Tibial nerve (tissue), 4 donors: Measurements from ENCODE around the gene ADGRE2. TPM values are rescaled to one million over a fixed set of nuclear protein-coding genes. Genes with fewer than 3 reads are reported as not detected.

Experiments
- DNase-seq, 2 donors: peaks; one replicate each; pipeline ENCODE4 v3.0.0-alpha.2; 2019; ENCODE audit warnings: low spot score in 2 of 2
- H3K27ac ChIP-seq, 4 donors: fragments of 200-600 bp; sonication (generic) in 3 of 4; one replicate each; pipeline ENCODE4 v1.5.1; 2017 to 2019; ENCODE audit warnings: mild to moderate bottlenecking in 1 of 4
- H3K27me3 ChIP-seq, 2 donors: fragments of 200-600 bp; sonication (generic) in 1 of 2; one replicate each; pipeline versions ENCODE4 v1.5.1 to v1.6.0; 2017 to 2019
- H3K36me3 ChIP-seq, 3 donors: fragments of 200-600 bp; sonication (generic); one replicate each; pipeline ENCODE4 v1.5.1; 2018 to 2019
- H3K4me1 ChIP-seq, 4 donors: fragments of 200-600 bp; sonication (generic) in 3 of 4; one replicate each; pipeline ENCODE4 v1.5.1; 2017 to 2019
- H3K4me3 ChIP-seq, 4 donors: fragments of 200-600 bp; sonication (generic) in 3 of 4; one replicate each; pipeline ENCODE4 v1.5.1; 2017 to 2019; ENCODE audit warnings: mild to moderate bottlenecking in 1 of 4, moderate library complexity in 1 of 4
- H3K9me3 ChIP-seq, 4 donors: fragments of 200-600 bp; sonication (generic) in 3 of 4; one replicate each; pipeline ENCODE4 v1.5.1; 2017 to 2019
- CTCF ChIP-seq, 5 experiments: fragments of 200-600 bp in 3 of 5; fragments of 450-650 bp in 2 of 5; sonication (generic) in 3 of 5; IDR thresholded peaks; one replicate each; pipeline ENCODE4 v1.5.1; 2016 to 2019; ENCODE audit warnings: antibody characterized with exemption in 5 of 5, mild to moderate bottlenecking in 3 of 5, moderate library complexity in 2 of 5
- EP300 ChIP-seq, 2 donors: sonication (generic); formaldehyde crosslinking; IDR thresholded peaks; one replicate each; pipeline ENCODE4 v1.6.1; 2017; ENCODE audit warnings: antibody characterized with exemption in 2 of 2, mild to moderate bottlenecking in 1 of 2
- POLR2A ChIP-seq, 2 donors: fragments of 450-650 bp; IDR thresholded peaks; one replicate each; pipeline ENCODE4 v1.6.1; 2017; ENCODE audit warnings: antibody characterized with exemption in 2 of 2, mild to moderate bottlenecking in 2 of 2, moderate library complexity in 2 of 2
- WGBS, 2 donors: methylation state at CpG; one replicate each; pipeline ENCODE4 v1.1.5; 2018; 5-methylcytosine and 5-hydroxymethylcytosine counted together
- total RNA-seq, 4 donors: library from RNA; depleted of rRNA; stranded (reverse); fragments of >200 nt; gene quantifications; one replicate each; pipeline ENCODE4 v1.1.0, GENCODE V29; 2016

Gene ADGRE2
- total RNA-seq, 4 donors from 2014 or later: 1.3 to 6.0 (median 4.0) TPM

GRCh38 chr19:14772467-14772866 is 5.9 kb downstream of the ADGRE2 start:
- 87 to 88% methylated on average over 6 to 8 of the region's 8 CpGs for WGBS, 2 donors
- no peaks in the 10 kb centered on the region for H3K4me1 ChIP-seq
- H3K27me3 ChIP-seq: peaks cover 0 to 8% of the 10 kb centered on the region in 2 donors
- H3K4me3 ChIP-seq: no peak overlapping the region
- no peaks in the 10 kb centered on the region for H3K36me3 ChIP-seq
- no peak overlapping the region for H3K27ac ChIP-seq
- TF ChIP-seq POLR2A (IDR thresholded peaks at IDR 0.05): no peak
- no peak for TF ChIP-seq EP300 (IDR thresholded peaks at IDR 0.05)
- TF ChIP-seq CTCF (IDR thresholded peaks at IDR 0.05): no peak
- DNase-seq: no peak
- H3K9me3 ChIP-seq: peaks cover 0 to 4% (median 0%) of the 10 kb centered on the region in 4 donors

- WGBS, 2 donors: 74% methylated on average over 11 of the region's 11 CpGs
- Histone ChIP-seq H3K27me3 (peaks cover 0 to 3% of the 10 kb centered on the region in 2 donors), H3K4me3 (no peak overlapping the region), H3K9me3 (peaks cover 0 to 10% (median 0%) of the 10 kb centered on the region in 4 donors), H3K4me1 (no peaks in the 10 kb centered on the region), H3K36me3 (no peaks in the 10 kb centered on the region), H3K27ac (no peak overlapping the region)
- no peak for DNase-seq
- TF ChIP-seq CTCF (IDR thresholded peaks at IDR 0.05) (no peak), EP300 (IDR thresholded peaks at IDR 0.05) (no peak), POLR2A (IDR thresholded peaks at IDR 0.05) (no peak)
Observed at GRCh38 chr19:14770944-14771839, 7.2 kb downstream of the ADGRE2 start.

- Histone ChIP-seq H3K4me1 (no peaks in the 10 kb centered on the region), H3K36me3 (no peaks in the 10 kb centered on the region), H3K27me3 (no peaks in the 10 kb centered on the region), H3K27ac (no peak overlapping the region), H3K9me3 (peaks cover 0 to 10% (median 0%) of the 10 kb centered on the region in 4 donors), H3K4me3 (no peak overlapping the region)
- TF ChIP-seq EP300 (IDR thresholded peaks at IDR 0.05) (no peak), CTCF (IDR thresholded peaks at IDR 0.05) (no peak), POLR2A (IDR thresholded peaks at IDR 0.05) (no peak)
- DNase-seq: no peak
- 82 to 85% methylated on average over 5 of the region's 5 CpGs for WGBS, 2 donors
Observed at GRCh38 chr19:14770136-14770535, 8.2 kb downstream of the ADGRE2 start.

- Histone ChIP-seq H3K4me3 (no peak overlapping the region), H3K9me3 (peaks cover 0 to 18% (median 0%) of the 10 kb centered on the region in 4 donors), H3K27me3 (no peaks in the 10 kb centered on the region), H3K4me1 (no peaks in the 10 kb centered on the region), H3K27ac (no peak overlapping the region), H3K36me3 (no peaks in the 10 kb centered on the region)
- TF ChIP-seq EP300 (IDR thresholded peaks at IDR 0.05) (no peak), CTCF (IDR thresholded peaks at IDR 0.05) (no peak), POLR2A (IDR thresholded peaks at IDR 0.05) (no peak)
- DNase-seq: no peak
- 83 to 85% methylated on average over 5 of the region's 5 CpGs for WGBS, 2 donors
Observed at GRCh38 chr19:14769201-14769600, 9.2 kb downstream of the ADGRE2 start.

GRCh38 chr19:14768001-14768400 is 10.4 kb downstream of the ADGRE2 start:
- 75 to 87% methylated on average over 2 of the region's 2 CpGs for WGBS, 2 donors
- DNase-seq: no peak

More at GRCh38 chr19:14768001-14768400, 10.4 kb downstream of the ADGRE2 start:
- no peak overlapping the region for H3K4me3 ChIP-seq
- peaks cover 0 to 23% (median 0%) of the 10 kb centered on the region in 4 donors for H3K9me3 ChIP-seq
- H3K27me3 ChIP-seq: no peaks in the 10 kb centered on the region
- no peaks in the 10 kb centered on the region for H3K4me1 ChIP-seq
- H3K27ac ChIP-seq: no peak overlapping the region
- no peaks in the 10 kb centered on the region for H3K36me3 ChIP-seq
- TF ChIP-seq CTCF (IDR thresholded peaks at IDR 0.05) (no peak), EP300 (IDR thresholded peaks at IDR 0.05) (no peak), POLR2A (IDR thresholded peaks at IDR 0.05) (no peak)
